Activated CD8-positive, alpha-beta memory T cell treated with anti-CD3 and anti-CD28 coated beads for 48 hours (primary cell): ENCODE results near the gene SKAP1.

Source experiments
- DNase-seq, 3 experiments: peaks; one replicate each; pipeline ENCODE4 v3.0.0-alpha.2; 2020; ENCODE audit warnings: low read depth in 2 of 3, low spot score in 2 of 3

The SKAP1 gene

GRCh38 chr17:48330421-48330820 is 99.6 kb downstream of the SKAP1 start:
- no peak for DNase-seq

GRCh38 chr17:48328457-48328856 is 101.6 kb downstream of the SKAP1 start:
- DNase-seq: no peak

- DNase-seq: no peak
Measured at GRCh38 chr17:48326310-48326709, 103.7 kb downstream of the SKAP1 start.

- DNase-seq: no peak
Measured at GRCh38 chr17:48322060-48322459, 108.0 kb downstream of the SKAP1 start.

GRCh38 chr17:48317732-48318131 is 112.3 kb downstream of the SKAP1 start:
- DNase-seq: no peak

GRCh38 chr17:48314716-48315115 is 115.3 kb downstream of the SKAP1 start:
- no peak for DNase-seq

- DNase-seq: no peak
Measured at GRCh38 chr17:48313096-48313755, 116.8 kb downstream of the SKAP1 start.

GRCh38 chr17:48311324-48311723 is 118.7 kb downstream of the SKAP1 start:
- DNase-seq: no peak

- DNase-seq: no peak
Measured at GRCh38 chr17:48310748-48311213, 119.2 kb downstream of the SKAP1 start.

GRCh38 chr17:48308581-48308980 is 121.4 kb downstream of the SKAP1 start:
- no peak for DNase-seq

GRCh38 chr17:48307814-48308411 is 122.1 kb downstream of the SKAP1 start:
- no peak for DNase-seq

- DNase-seq: no peak
Measured at GRCh38 chr17:48307255-48307654, 122.8 kb downstream of the SKAP1 start.

- DNase-seq: no peak
Measured at GRCh38 chr17:48301002-48301401, 129.0 kb downstream of the SKAP1 start.

- DNase-seq: no peak
Measured at GRCh38 chr17:48299760-48300159, 130.3 kb downstream of the SKAP1 start.

- DNase-seq: no peak
Measured at GRCh38 chr17:48297825-48298224, 132.2 kb downstream of the SKAP1 start.

- no peak for DNase-seq
Measured at GRCh38 chr17:48296453-48296852, 133.6 kb downstream of the SKAP1 start.

- DNase-seq: no peak
Measured at GRCh38 chr17:48295362-48296288, 134.4 kb downstream of the SKAP1 start.

- DNase-seq: no peak
Measured at GRCh38 chr17:48294806-48295361, 135.1 kb downstream of the SKAP1 start.

GRCh38 chr17:48294020-48294805 is 135.8 kb downstream of the SKAP1 start:
- DNase-seq: no peak

- DNase-seq: no peak
Measured at GRCh38 chr17:48293319-48294019, 136.5 kb downstream of the SKAP1 start.
